GM12878 (cell line): ENCODE data around the gene C2CD5.

ENCODE experiments used
- ELK1 ChIP-seq: IDR thresholded peaks from 2 replicates; pipeline ENCODE4 v1.6.1; 2012; ENCODE audit warnings: low read depth, low read length, improper control_type of control experiment
- MAX ChIP-seq: IDR thresholded peaks from 2 replicates; pipeline ENCODE4 v1.6.1; 2012; ENCODE audit warnings: low read depth, low read length, improper control_type of control experiment
- MYC ChIP-seq: IDR thresholded peaks from 2 replicates; pipeline ENCODE4 v1.6.1; 2011; ENCODE audit warnings: mild to moderate bottlenecking, low read length, moderate library complexity, inconsistent platforms; ENCODE audit not compliant: insufficient read depth, insufficient replicate concordance, insufficient read length, severe bottlenecking
- SP1 ChIP-seq: IDR thresholded peaks from one replicate; pipeline ENCODE4 v1.6.1; 2011; ENCODE audit warnings: low read depth, low read length
- TCF12 ChIP-seq: IDR thresholded peaks from 2 replicates; pipeline ENCODE4 v1.6.1; 2011; ENCODE audit warnings: low read depth, mild to moderate bottlenecking, low read length

DNA sequence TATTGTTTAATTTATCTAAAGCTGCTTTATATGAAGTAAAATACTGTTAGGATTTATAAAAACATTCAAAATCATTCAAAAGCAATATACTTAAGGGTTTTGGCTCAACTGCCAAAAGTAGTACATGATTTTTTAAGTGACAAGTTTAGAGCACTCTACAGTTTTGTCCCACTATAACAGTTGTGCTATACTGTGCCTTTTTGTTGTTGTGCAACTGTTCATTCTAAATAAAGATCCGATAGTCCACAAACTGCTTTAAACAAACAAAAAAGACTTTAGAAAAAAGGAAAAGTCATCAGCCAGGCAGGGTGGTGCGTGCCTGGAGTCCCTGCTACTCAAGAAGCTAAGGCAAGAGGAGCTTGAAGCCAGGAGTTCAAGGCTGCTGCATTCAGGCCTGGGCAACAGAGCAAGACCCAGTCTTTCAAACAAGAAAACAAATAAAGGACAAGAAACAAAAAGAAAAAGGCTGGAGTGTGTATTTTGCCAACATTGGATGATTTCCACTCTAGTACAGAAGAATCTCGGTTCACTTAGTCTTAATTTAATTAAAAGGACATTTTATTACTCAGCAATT lies 7.3 kb downstream of the C2CD5 start:
- TF ChIP-seq ELK1, result no peak
- no peak for TF ChIP-seq SP1
- no peak for TF ChIP-seq MAX
- TF ChIP-seq TCF12, result no peak
- no peak for TF ChIP-seq MYC
